ENCODE results near the gene CHRNB2. TPM values are rescaled to one million over a fixed set of nuclear protein-coding genes. Genes with fewer than 3 reads are reported as not detected.

The CHRNB2 gene
- total and polyA plus RNA-seq, 2 of the 8 experiments (the other 6 are each of a cell fraction or from before 2014, with no cell fraction given) = 3.1 to 4.1 TPM

GRCh38 chr1:154603317-154603716, 35.7 kb downstream of the CHRNB2 start:
- Histone ChIP-seq H4K5ac (ENCODE audit: insufficient read length, low read depth, low read length) (no peak overlapping the region), H3K4ac (replicated peaks; ENCODE audit: insufficient read length, low read depth, low read length) (no peak overlapping the region), H3K79me2 (ENCODE audit: control insufficient read depth in 1 of 2, insufficient read depth in 2 of 2, low read length in 2 of 2) (peaks cover 44 to 90% of the 10 kb centered on the region in 2 experiments), H3K4me2 (ENCODE audit: insufficient read depth in 1 of 2, low read depth in 2 of 2, low read length in 2 of 2) (no peak overlapping the region), H3K27ac (ENCODE audit: low read depth, low read length) (no peak overlapping the region), H3K56ac (replicated peaks; ENCODE audit: insufficient read length, low read depth, low read length) (no peak overlapping the region), H2AFZ (ENCODE audit: low read length) (no peak overlapping the region), H3K79me1 (ENCODE audit: low read depth, low read length) (peaks cover 14% of the 10 kb centered on the region), H3K36me3 (ENCODE audit: control insufficient read depth in 2 of 4, insufficient read depth in 4 of 4, low read length in 3 of 4) (peaks cover 14 to 25% (median 24%) of the 10 kb centered on the region in 4 experiments), H2BK120ac (replicated peaks; ENCODE audit: low read depth, low read length) (no peak overlapping the region), H3K14ac (ENCODE audit: insufficient read length) (no peak overlapping the region), H3K4me1 (replicated peaks in 1 of 4; ENCODE audit: control insufficient read depth in 3 of 4, insufficient read depth in 4 of 4, low read length in 3 of 4) (peaks cover 3 to 7% (median 4%) of the 10 kb centered on the region in 4 experiments; a peak in 6 of 7 replicates), H3K4me3 (ENCODE audit: extremely low read depth in 1 of 4, insufficient read depth in 2 of 4, low read depth in 3 of 4, low read length in 4 of 4) (no peak overlapping the region), H2BK5ac (ENCODE audit: low read depth, low read length) (no peak overlapping the region), H4K20me1 (replicated peaks in 1 of 2; ENCODE audit: control insufficient read depth in 1 of 2, insufficient read depth in 2 of 2, low read length in 2 of 2) (peaks cover 14 to 31% of the 10 kb centered on the region in 2 experiments), H2AK5ac (ENCODE audit: low read depth, low read length) (no peak overlapping the region), H3K9me3 (ENCODE audit: insufficient read depth in 2 of 2, low read depth in 1 of 2, low read length in 1 of 2) (no peaks in the 10 kb centered on the region), H4K91ac (replicated peaks; ENCODE audit: insufficient read length, low read length) (no peak overlapping the region), H4K8ac (ENCODE audit: extremely low read depth, insufficient read depth, low read length) (no peak overlapping the region), H2BK12ac (ENCODE audit: low read depth, low read length) (no peak overlapping the region), H2BK20ac (ENCODE audit: low read length) (no peak overlapping the region), H3K27me3 (replicated peaks in 1 of 4; ENCODE audit: control insufficient read depth in 3 of 4, extremely low read depth in 1 of 4, insufficient read depth in 3 of 4, low read length in 3 of 4) (no peaks in the 10 kb centered on the region), H3K18ac (ENCODE audit: extremely low read depth, low read length) (no peak overlapping the region), H3K23ac (ENCODE audit: insufficient read length) (no peak overlapping the region), H2BK15ac (ENCODE audit: low read length) (no peak overlapping the region), H3K9ac (replicated peaks in 1 of 4; ENCODE audit: extremely low read depth in 1 of 4, low read depth in 3 of 4, low read length in 3 of 4) (no peak overlapping the region), H3K23me2 (ENCODE audit: low read depth, low read length) (peaks cover 6% of the 10 kb centered on the region)
- DNase-seq (ENCODE audit: low read depth in 1 of 2, low spot score in 2 of 2) (no peak), FAIRE-seq (no peak)
- 83% methylated on average over 2 of the region's 2 CpGs; no CpG with 5 or more reads in 1 of the 2 experiments for WGBS, 2 experiments (ENCODE audit: extremely low coverage in 1 of 2, insufficient coverage in 1 of 2, insufficient read length in 1 of 2, insufficient replicate concordance in 2 of 2, low coverage in 1 of 2, low lambda C conversion rate in 2 of 2, missing lambda C conversion rate in 1 of 2)
- ChIA-PET POLR2A (ENCODE audit: partially characterized antibody) (interaction anchor here (0.6 to 3.0 kb wide), 3 partner anchors 9 to 14 kb away, joined by 3 to 10 read pairs (median 3); no protein-coding TSS in a partner anchor), CTCF (ENCODE audit: partially characterized antibody) (interaction anchor here (1.7 to 3.6 kb wide), 2 partner anchors 13 to 43 kb away, joined by 4 to 21 read pairs; no protein-coding TSS in a partner anchor)
- no peak for TF ChIP-seq CTBP2 (IDR thresholded peaks at IDR 0.05; ENCODE audit: borderline replicate concordance, insufficient read depth, insufficient read length, low read length)
- TF ChIP-seq JUN (IDR thresholded peaks at IDR 0.05; ENCODE audit: low read depth, low read length) = no peak
- no peak for TF ChIP-seq HDAC6 (IDR thresholded peaks at IDR 0.05; ENCODE audit: low read depth, low read length)
- TF ChIP-seq CBX5 (IDR thresholded peaks at IDR 0.05; ENCODE audit: low read depth, low read length) = no peak
- no peak for TF ChIP-seq GTF2F1 (IDR thresholded peaks at IDR 0.05; ENCODE audit: borderline replicate concordance, low read depth, low read length)
- TF ChIP-seq RAD21 (IDR thresholded peaks at IDR 0.05 in 1 of 2, conservative IDR thresholded peaks at IDR 0.05 in 1 of 2; ENCODE audit: low read depth in 2 of 2, low read length in 2 of 2) = no peak
- no peak for TF ChIP-seq BACH1 (IDR thresholded peaks at IDR 0.05; ENCODE audit: low read length)

All from H1 (cell line).